Loucy (cell line): ENCODE data around the gene AIG1.

Experiments used
- H2AFZ ChIP-seq: fragments of 200-600 bp; sonication (generic); 2 replicates; pipeline ENCODE4 v1.6.0; 2016; ENCODE audit warnings: antibody characterized with exemption, mild to moderate bottlenecking, low read length, moderate library complexity
- H3F3A ChIP-seq: fragments of 200-600 bp; 2 replicates; pipeline ENCODE4 v1.6.0; 2016; ENCODE audit warnings: antibody characterized with exemption, low read depth, mild to moderate bottlenecking
- H3K27me3 ChIP-seq: fragments of 200-600 bp; sonication (generic); 2 replicates; pipeline ENCODE4 v1.6.1; 2014; ENCODE audit warnings: low read length, mild to moderate bottlenecking; ENCODE audit not compliant: insufficient read depth, poor library complexity, severe bottlenecking
- H3K36me3 ChIP-seq: fragments of 200-600 bp; sonication (generic); 2 replicates; pipeline ENCODE4 v1.6.1; 2016; ENCODE audit warnings: low read length; ENCODE audit not compliant: insufficient read depth
- H3K4me1 ChIP-seq: fragments of 200-600 bp; sonication (generic); 2 replicates; pipeline ENCODE4 v1.5.1; 2014; ENCODE audit warnings: low read length, mild to moderate bottlenecking; ENCODE audit not compliant: insufficient read depth, poor library complexity, severe bottlenecking
- H3K4me2 ChIP-seq: fragments of 200-600 bp; sonication (generic); 2 replicates; pipeline ENCODE4 v1.6.0; 2014; ENCODE audit warnings: antibody characterized with exemption, low read length, low read depth, mild to moderate bottlenecking; ENCODE audit not compliant: poor library complexity, severe bottlenecking
- H3K4me3 ChIP-seq: fragments of 200-600 bp; sonication (generic); 2 replicates; pipeline ENCODE4 v1.5.1; 2014; ENCODE audit warnings: low read length, mild to moderate bottlenecking, mixed read lengths; ENCODE audit not compliant: poor library complexity, severe bottlenecking
- H3K79me2 ChIP-seq: fragments of 200-600 bp; sonication (generic); 2 replicates; pipeline ENCODE4 v1.6.1; 2014; ENCODE audit warnings: low read length; ENCODE audit not compliant: insufficient read depth
- H3K9ac ChIP-seq: fragments of 200-600 bp; sonication (generic); 2 replicates; pipeline ENCODE4 v1.6.0; 2014; ENCODE audit warnings: mild to moderate bottlenecking, low read depth, low read length, moderate library complexity; ENCODE audit not compliant: poor library complexity, severe bottlenecking
- H3K9me2 ChIP-seq: fragments of 200-600 bp; sonication (generic); replicated peaks from 2 replicates; pipeline ENCODE4 v1.6.1; 2016; ENCODE audit warnings: low read depth, low read length, mixed read lengths
- H3K9me3 ChIP-seq: fragments of 200-600 bp; sonication (generic); 2 replicates; pipeline ENCODE4 v1.6.1; 2014; ENCODE audit warnings: mild to moderate bottlenecking, antibody characterized with exemption, low read length, low read depth; ENCODE audit not compliant: insufficient read depth
- H4K20me1 ChIP-seq: fragments of 200-600 bp; sonication (generic); 2 replicates; pipeline ENCODE4 v1.6.0; 2014; ENCODE audit warnings: antibody characterized with exemption, low read length, mild to moderate bottlenecking; ENCODE audit not compliant: insufficient read depth, poor library complexity, severe bottlenecking
- EZH2phosphoT487 ChIP-seq: fragments of 200-600 bp; IDR thresholded peaks from 2 replicates; pipeline ENCODE4 v1.6.1; 2018; ENCODE audit warnings: antibody characterized with exemption, mild to moderate bottlenecking, moderate library complexity, borderline replicate concordance
- TF ChIP-seq, protein P1 (sequence below): fragments of 200-600 bp; sonication (generic); conservative IDR thresholded peaks from 2 replicates; pipeline ENCODE4 v1.5.1; 2014; ENCODE audit warnings: mild to moderate bottlenecking, antibody characterized with exemption, low read length

Gene AIG1

DNA sequence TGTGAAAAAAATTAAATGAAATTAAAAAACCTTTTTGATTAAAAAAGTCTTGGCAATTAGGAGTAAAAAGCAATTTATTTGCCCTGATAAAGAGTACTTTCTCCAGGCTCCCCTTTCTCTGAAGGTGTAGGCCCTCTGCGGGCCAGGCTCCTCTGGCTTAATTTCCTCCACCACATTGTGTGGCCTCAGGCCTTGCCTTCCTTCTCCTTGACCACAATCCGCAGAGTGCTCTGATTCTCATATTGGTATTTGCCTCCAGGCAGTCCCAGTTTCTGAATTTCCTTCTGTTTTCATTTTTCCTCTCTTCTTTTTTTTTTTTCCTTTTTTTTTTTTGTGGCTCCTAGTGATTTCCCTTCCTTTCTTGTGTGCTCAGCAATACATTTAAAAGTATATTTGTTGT lies 96.4 kb downstream of the AIG1 start:
- H3K9me3 ChIP-seq = no peaks in the 10 kb centered on the region
- H3K36me3 ChIP-seq = no peaks in the 10 kb centered on the region
- H3K4me2 ChIP-seq = no peak overlapping the region
- no peak overlapping the region for H3K9ac ChIP-seq
- H3K79me2 ChIP-seq = no peaks in the 10 kb centered on the region
- H3K4me3 ChIP-seq = no peak overlapping the region
- TF ChIP-seq EZH2phosphoT487 = no peak
- TF ChIP-seq, protein P1, sequence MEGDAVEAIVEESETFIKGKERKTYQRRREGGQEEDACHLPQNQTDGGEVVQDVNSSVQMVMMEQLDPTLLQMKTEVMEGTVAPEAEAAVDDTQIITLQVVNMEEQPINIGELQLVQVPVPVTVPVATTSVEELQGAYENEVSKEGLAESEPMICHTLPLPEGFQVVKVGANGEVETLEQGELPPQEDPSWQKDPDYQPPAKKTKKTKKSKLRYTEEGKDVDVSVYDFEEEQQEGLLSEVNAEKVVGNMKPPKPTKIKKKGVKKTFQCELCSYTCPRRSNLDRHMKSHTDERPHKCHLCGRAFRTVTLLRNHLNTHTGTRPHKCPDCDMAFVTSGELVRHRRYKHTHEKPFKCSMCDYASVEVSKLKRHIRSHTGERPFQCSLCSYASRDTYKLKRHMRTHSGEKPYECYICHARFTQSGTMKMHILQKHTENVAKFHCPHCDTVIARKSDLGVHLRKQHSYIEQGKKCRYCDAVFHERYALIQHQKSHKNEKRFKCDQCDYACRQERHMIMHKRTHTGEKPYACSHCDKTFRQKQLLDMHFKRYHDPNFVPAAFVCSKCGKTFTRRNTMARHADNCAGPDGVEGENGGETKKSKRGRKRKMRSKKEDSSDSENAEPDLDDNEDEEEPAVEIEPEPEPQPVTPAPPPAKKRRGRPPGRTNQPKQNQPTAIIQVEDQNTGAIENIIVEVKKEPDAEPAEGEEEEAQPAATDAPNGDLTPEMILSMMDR = no peak
- no peaks in the 10 kb centered on the region for H3K27me3 ChIP-seq
- H2AFZ ChIP-seq = no peak overlapping the region
- no peaks in the 10 kb centered on the region for H4K20me1 ChIP-seq
- H3K4me1 ChIP-seq = peaks cover 3% of the 10 kb centered on the region
- H3K9me2 ChIP-seq = no peaks in the 10 kb centered on the region
- H3F3A ChIP-seq = no peaks in the 10 kb centered on the region

DNA sequence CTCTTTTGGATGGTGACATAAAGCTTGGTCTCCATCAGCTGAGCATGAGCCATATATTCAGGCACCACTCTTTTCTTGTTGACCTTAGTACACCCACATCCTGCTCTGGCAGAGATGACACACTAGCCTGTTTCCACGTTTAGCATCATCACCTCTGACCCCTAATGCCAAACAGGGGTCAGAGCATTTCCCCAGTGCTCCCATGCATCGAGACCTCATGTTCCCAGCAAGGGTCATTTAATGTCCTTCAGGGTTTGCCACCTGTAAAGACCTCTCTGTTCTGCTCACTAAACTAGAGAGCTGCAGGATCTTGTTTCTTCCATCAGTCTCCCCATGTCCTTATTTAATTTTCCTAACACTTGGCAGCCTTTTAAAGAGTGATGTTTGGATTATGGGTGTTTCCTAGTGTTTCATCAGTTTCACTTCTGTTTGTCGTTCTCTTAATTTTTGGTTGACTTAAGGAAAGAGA lies 97.5 kb downstream of the AIG1 start:
- H3K79me2 ChIP-seq = no peaks in the 10 kb centered on the region
- H3K4me1 ChIP-seq = peaks cover 3% of the 10 kb centered on the region
- no peak overlapping the region for H2AFZ ChIP-seq
- H4K20me1 ChIP-seq = no peaks in the 10 kb centered on the region
- no peaks in the 10 kb centered on the region for H3F3A ChIP-seq
- H3K4me2 ChIP-seq = no peak overlapping the region
- H3K9me3 ChIP-seq = no peaks in the 10 kb centered on the region
- no peaks in the 10 kb centered on the region for H3K27me3 ChIP-seq
- H3K9ac ChIP-seq = no peak overlapping the region
- TF ChIP-seq EZH2phosphoT487 = no peak
- TF ChIP-seq, protein P1 = no peak
- H3K36me3 ChIP-seq = no peaks in the 10 kb centered on the region
- no peak overlapping the region for H3K4me3 ChIP-seq
- H3K9me2 ChIP-seq = no peaks in the 10 kb centered on the region

DNA sequence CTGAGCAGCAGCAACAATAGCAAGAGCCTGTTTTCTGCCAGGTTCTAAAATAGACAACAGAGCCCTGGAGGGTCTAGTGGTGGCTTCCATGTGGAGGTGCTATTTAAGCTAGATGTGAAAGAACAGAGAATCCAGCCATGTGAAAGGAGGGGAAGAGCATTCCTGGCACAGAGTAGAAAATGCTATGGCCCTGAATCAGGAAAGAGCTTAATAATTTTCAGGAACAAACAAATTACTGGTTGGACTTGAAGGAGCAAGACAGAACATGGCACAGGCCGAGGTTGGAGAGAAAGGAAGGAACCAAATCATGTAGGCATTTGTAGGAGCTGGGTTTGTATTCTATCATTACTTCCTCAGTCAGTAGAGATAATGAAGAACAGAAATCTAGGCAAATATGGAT lies 98.3 kb downstream of the AIG1 start:
- peaks cover 10% of the 10 kb centered on the region for H3K4me1 ChIP-seq
- H3K9me3 ChIP-seq = no peaks in the 10 kb centered on the region
- H3K4me2 ChIP-seq = no peak overlapping the region
- H4K20me1 ChIP-seq = no peaks in the 10 kb centered on the region
- H3K79me2 ChIP-seq = no peaks in the 10 kb centered on the region
- H3K4me3 ChIP-seq = no peak overlapping the region
- no peaks in the 10 kb centered on the region for H3K36me3 ChIP-seq
- H3K27me3 ChIP-seq = no peaks in the 10 kb centered on the region
- H3K9ac ChIP-seq = no peak overlapping the region
- no peaks in the 10 kb centered on the region for H3F3A ChIP-seq
- H3K9me2 ChIP-seq = no peaks in the 10 kb centered on the region
- TF ChIP-seq, protein P1 = no peak
- no peak for TF ChIP-seq EZH2phosphoT487
- no peak overlapping the region for H2AFZ ChIP-seq
